H1 (cell line): ENCODE results near the gene MR1.

Source experiments
- CTCF ChIP-seq, 3 experiments: IDR thresholded peaks; 1 replicate in 2 of 3; 2 replicates in 1 of 3; pipeline versions ENCODE4 v1.5.1 to v1.6.1; 2011; ENCODE audit warnings: low read length in 3 of 3, mild to moderate bottlenecking in 3 of 3, inconsistent platforms in 2 of 3, low read depth in 1 of 3, moderate library complexity in 1 of 3; ENCODE audit not compliant: insufficient read depth in 1 of 3; ENCODE audit errors: control extremely low read depth in 1 of 3
- JUN ChIP-seq: IDR thresholded peaks from 2 replicates; pipeline ENCODE4 v1.6.1; 2011; ENCODE audit warnings: low read depth, mild to moderate bottlenecking, improper control_type of control experiment, low read length
- POLR2A ChIP-seq, 2 experiments: IDR thresholded peaks; 1 replicate in 1 of 2; 2 replicates in 1 of 2; pipeline ENCODE4 v1.6.1; 2011; ENCODE audit warnings: low read depth in 2 of 2, low read length in 2 of 2, mild to moderate bottlenecking in 2 of 2; ENCODE audit errors: control extremely low read depth in 1 of 2
- RNF2 ChIP-seq: fragments of 200-900, 300-1000 bp; sonication (generic); IDR thresholded peaks from 2 replicates; pipeline ENCODE4 v1.7.1; 2016; ENCODE audit warnings: borderline replicate concordance, low read depth, mild to moderate bottlenecking, antibody characterized with exemption, low read length; ENCODE audit not compliant: poor library complexity, severe bottlenecking; ENCODE audit errors: missing control alignments
- SIN3A ChIP-seq, 2 experiments: IDR thresholded peaks in 1 of 2; conservative IDR thresholded peaks in 1 of 2; 2 replicates each; pipeline ENCODE4 v1.6.1; 2011 to 2012; ENCODE audit warnings: low read length in 2 of 2, improper control_type of control experiment in 1 of 2, low read depth in 1 of 2, mild to moderate bottlenecking in 1 of 2
- ZNF274 ChIP-seq: IDR thresholded peaks from 2 replicates; pipeline ENCODE4 v1.7.0; 2012; ENCODE audit warnings: low read length, borderline replicate concordance; ENCODE audit errors: extremely low read depth

- TF ChIP-seq JUN (no peak), RNF2 (no peak), SIN3A (conservative IDR thresholded peaks at IDR 0.05 in 1 of 2, IDR thresholded peaks at IDR 0.05 in 1 of 2; ENCODE audit: low read depth in 1 of 2, low read length in 2 of 2) (no peak), CTCF (IDR thresholded peaks at IDR 0.05; ENCODE audit: control extremely low read depth in 1 of 3, insufficient read depth in 1 of 3, low read depth in 1 of 3, low read length in 3 of 3) (no peak), ZNF274 (no peak), POLR2A (IDR thresholded peaks at IDR 0.05; ENCODE audit: control extremely low read depth in 1 of 2, low read depth in 2 of 2, low read length in 2 of 2) (no peak)
These were observed 20.6 kb upstream of the MR1 start for GRCh38 chr1:181013144-181013543.
